VCaP (cell line): ENCODE data around the gene EPHA8.

Experiments used
- H3K27ac ChIP-seq: fragments of 450-650 bp; 2 replicates; pipeline ENCODE4 v1.5.1; 2017
- TF ChIP-seq, protein P1 (sequence below): fragments of 450-650 bp; conservative IDR thresholded peaks from 2 replicates; pipeline ENCODE4 v1.5.1; 2017; ENCODE audit warnings: mild to moderate bottlenecking, moderate library complexity

EPHA8 gene

DNA sequence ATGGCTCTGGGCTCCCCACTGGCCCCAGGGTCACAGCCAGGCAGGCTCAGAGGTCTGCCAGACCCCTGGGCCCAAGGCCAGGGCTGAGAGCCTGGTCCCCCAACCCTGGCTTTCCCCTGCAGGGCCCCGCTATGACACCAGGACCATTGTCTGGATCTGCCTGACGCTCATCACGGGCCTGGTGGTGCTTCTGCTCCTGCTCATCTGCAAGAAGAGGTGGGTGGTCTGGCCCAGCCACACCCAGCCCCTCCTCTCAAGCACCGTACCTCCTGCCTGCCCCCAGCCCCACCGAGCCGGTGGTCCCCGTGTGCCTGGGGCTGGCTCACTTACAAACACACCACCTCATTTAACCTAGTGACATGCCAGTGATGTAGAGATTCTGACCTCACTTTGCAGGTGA lies 31.8 kb downstream of the EPHA8 start:
- no peak overlapping the region for H3K27ac ChIP-seq

DNA sequence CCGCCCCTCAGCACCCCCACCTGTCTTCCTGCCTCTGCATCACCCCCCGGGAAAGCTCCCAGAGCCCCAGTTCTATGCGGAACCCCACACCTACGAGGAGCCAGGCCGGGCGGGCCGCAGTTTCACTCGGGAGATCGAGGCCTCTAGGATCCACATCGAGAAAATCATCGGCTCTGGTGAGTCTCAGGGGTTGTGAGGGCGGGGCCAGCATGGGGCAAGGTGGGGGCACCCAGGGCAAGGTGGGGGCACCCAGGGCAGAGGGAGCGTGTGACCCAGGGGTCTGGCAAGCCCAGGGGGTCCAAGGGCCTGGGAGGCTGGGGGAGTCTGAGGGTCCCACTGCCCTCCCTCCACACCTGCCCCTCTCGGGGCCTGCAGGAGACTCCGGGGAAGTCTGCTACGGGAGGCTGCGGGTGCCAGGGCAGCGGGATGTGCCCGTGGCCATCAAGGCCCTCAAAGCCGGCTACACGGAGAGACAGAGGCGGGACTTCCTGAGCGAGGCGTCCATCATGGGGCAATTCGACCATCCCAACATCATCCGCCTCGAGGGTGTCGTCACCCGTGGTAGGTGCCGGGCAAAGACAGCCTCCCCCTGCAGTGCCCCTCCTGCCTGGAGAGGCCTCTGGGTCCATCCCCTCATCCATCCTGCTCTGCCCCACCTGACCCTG lies 34.1 kb downstream of the EPHA8 start:
- TF ChIP-seq, protein P1, sequence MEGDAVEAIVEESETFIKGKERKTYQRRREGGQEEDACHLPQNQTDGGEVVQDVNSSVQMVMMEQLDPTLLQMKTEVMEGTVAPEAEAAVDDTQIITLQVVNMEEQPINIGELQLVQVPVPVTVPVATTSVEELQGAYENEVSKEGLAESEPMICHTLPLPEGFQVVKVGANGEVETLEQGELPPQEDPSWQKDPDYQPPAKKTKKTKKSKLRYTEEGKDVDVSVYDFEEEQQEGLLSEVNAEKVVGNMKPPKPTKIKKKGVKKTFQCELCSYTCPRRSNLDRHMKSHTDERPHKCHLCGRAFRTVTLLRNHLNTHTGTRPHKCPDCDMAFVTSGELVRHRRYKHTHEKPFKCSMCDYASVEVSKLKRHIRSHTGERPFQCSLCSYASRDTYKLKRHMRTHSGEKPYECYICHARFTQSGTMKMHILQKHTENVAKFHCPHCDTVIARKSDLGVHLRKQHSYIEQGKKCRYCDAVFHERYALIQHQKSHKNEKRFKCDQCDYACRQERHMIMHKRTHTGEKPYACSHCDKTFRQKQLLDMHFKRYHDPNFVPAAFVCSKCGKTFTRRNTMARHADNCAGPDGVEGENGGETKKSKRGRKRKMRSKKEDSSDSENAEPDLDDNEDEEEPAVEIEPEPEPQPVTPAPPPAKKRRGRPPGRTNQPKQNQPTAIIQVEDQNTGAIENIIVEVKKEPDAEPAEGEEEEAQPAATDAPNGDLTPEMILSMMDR: no peak
- H3K27ac ChIP-seq: no peak overlapping the region

More for the DNA sequence above, 31.8 kb downstream of the EPHA8 start:
- TF ChIP-seq, protein P1: no peak

DNA sequence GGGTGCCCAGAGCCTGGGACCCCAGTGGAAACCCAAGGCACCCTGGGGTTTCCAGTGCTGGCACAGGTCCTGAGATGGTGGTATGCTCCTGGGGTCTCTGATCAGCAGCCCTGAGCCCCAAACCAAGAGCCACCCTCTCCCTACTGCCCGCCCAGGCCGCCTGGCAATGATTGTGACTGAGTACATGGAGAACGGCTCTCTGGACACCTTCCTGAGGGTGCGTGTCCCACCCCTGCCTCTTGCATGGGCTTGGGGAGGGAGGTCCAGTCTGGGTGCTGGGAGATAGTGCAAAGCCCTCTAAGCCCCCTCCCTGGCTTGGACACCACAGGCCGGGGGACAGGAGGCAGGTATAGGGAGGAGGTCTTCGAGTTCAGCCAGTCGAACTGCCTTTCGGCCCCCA lies 34.7 kb downstream of the EPHA8 start:
- TF ChIP-seq, protein P1: no peak
- H3K27ac ChIP-seq: no peak overlapping the region

DNA sequence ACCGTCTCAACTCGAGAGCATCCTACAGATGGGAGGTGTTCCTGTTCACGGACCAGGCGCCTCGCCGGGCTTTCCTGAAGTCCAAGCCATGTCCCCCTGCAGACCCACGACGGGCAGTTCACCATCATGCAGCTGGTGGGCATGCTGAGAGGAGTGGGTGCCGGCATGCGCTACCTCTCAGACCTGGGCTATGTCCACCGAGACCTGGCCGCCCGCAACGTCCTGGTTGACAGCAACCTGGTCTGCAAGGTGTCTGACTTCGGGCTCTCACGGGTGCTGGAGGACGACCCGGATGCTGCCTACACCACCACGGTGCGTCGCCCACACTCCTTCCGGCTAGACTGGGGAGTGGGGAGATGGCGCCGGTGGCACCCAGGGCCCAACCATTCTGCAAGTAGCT lies 35.4 kb downstream of the EPHA8 start:
- TF ChIP-seq, protein P1: no peak
- no peak overlapping the region for H3K27ac ChIP-seq

DNA sequence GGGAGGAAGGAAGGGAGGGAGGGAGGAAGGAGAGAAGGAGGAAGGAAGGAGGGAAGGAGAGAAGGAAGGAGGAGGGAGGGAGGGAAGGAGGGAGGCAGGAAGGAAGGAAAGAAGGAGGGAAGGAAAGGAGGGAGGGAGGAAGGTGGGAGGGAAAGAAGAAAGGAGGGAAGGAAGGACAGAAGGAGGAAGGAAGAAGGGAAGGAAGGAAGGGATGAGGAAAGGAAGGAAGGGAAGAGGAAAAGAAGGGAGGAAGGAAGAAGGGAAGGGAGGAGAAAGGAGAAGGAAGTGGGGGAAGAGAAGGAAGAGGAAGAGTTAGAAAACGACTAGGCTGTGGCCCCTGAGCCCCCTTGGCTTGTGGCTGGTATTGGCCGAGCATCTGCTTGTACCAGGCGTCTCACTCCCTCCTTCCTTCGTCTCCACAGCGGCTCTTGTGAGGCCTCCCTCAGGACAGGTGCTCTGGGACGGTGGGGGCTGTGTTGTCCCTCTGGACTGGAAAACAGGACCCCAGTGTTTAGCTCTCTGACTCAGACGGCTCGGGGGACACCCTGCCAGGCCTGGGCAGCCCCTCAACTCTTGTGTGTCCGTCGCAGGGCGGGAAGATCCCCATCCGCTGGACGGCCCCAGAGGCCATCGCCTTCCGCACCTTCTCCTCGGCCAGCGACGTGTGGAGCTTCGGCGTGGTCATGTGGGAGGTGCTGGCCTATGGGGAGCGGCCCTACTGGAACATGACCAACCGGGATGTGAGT lies 37.0 kb downstream of the EPHA8 start:
- TF ChIP-seq, protein P1: no peak
- no peak overlapping the region for H3K27ac ChIP-seq

DNA sequence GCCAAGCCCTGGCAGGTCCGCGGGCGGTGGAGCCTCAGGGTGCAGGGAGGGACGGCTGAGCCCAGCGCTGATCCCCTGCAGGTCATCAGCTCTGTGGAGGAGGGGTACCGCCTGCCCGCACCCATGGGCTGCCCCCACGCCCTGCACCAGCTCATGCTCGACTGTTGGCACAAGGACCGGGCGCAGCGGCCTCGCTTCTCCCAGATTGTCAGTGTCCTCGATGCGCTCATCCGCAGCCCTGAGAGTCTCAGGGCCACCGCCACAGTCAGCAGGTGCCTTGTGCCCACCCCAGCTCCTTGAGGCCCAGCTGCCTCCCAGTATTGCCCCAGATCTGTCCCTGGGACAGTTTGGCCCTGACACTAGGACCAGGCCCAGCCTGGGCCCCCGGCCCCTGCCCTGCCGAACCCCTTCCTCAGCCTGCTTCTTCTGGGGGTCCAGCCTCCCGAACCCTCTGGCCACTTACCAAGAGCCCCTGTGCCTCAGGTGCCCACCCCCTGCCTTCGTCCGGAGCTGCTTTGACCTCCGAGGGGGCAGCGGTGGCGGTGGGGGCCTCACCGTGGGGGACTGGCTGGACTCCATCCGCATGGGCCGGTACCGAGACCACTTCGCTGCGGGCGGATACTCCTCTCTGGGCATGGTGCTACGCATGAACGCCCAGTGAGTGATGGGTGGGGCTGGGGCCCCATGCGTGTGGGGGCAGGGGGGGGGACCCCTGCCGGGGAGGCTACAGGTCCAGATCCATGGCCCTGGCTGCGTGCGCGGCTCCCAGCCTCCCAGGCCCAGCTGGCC lies 37.7 kb downstream of the EPHA8 start:
- TF ChIP-seq, protein P1: no peak
- no peak overlapping the region for H3K27ac ChIP-seq

DNA sequence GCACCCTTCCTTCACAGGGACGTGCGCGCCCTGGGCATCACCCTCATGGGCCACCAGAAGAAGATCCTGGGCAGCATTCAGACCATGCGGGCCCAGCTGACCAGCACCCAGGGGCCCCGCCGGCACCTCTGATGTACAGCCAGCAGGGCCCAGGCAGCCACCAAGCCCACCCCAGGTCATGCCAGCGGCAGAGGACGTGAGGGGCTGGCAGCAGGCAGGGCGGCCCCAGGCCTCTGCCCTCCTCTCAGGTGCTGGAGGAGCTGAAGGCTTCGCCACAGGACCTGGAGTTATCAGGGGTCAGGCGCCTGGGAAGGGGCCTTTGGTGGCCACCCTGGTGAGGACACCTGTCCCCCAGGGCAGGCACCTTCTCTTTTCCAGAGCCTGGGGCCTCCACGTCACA lies 38.3 kb downstream of the EPHA8 start:
- TF ChIP-seq, protein P1: no peak
- no peak overlapping the region for H3K27ac ChIP-seq
